GM12892 (cell line): ENCODE results near the gene TIMMDC1.
A peak's percentile ranks its signal among the peaks of the same experiment; 100 is the strongest.

Source experiments
- POLR2AphosphoS5 ChIP-seq: IDR thresholded peaks from 2 replicates; pipeline ENCODE4 v1.6.1; 2011; ENCODE audit warnings: low read depth, low read length, control low read depth
- TAF1 ChIP-seq: IDR thresholded peaks from 2 replicates; pipeline ENCODE4 v1.6.1; 2011; ENCODE audit warnings: low read depth, mild to moderate bottlenecking, control low read depth, low read length, borderline replicate concordance

DNA sequence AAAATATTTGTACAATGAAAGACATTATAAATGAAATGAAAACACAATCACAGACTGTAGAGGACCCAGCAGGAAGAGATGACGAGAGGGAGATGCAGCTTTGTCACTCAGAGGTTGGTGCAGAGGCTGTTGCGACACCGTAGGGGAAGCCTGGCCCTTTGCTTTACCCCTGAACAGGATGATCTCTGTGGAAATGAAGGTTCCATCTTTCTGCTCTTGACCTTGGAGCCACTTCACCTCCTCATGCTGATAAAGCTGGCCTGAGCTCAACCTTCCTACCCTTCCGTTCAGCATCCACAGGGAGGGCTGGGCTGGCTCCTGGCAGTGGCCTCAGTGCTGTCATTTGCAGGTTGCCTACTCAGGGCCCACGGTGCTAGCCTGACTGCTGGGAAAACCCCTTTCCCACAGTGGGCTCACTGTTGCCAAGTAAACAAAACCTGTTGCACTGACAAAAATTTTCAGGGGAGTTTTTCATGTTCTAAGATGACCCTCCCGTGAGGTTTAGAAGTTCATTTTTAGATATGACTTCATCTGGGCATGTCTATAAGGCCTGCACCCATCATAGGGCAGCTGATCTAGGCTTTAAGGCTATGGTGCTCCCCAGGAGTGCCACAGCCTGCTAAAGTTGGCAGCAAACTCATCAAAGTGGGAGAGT, 64.1 kb downstream of the TIMMDC1 start:
- TF ChIP-seq POLR2AphosphoS5 (peak; percentile 97), TAF1 (peak; percentile 83; the same call in 1 of the 2 replicates)
